ENCODE results near the gene TNS4.

TNS4 gene

GRCh38 chr17:40538936-40539705 lies 37.7 kb upstream of the TNS4 start:
- no peak for TF ChIP-seq CTCF (IDR thresholded peaks at IDR 0.05; ENCODE audit: borderline replicate concordance, control extremely low read depth, extremely low read depth, insufficient read depth, missing control alignments)
- in situ Hi-C loops (cut with MboI; ENCODE audit: low sequenced_read_pairs, unreplicated experiment): loop anchor here (10.0 kb wide), 2 partner anchors 94 to 244 kb away; partner anchors contain the start of gene IGFBP4
- no peak for DNase-seq (ENCODE audit: low spot score)

GRCh38 chr17:40538019-40538935 lies 36.9 kb upstream of the TNS4 start:
- TF ChIP-seq CTCF (IDR thresholded peaks at IDR 0.05; ENCODE audit: borderline replicate concordance, control extremely low read depth, extremely low read depth, insufficient read depth, missing control alignments): no peak
- in situ Hi-C loops (cut with MboI; ENCODE audit: low sequenced_read_pairs, unreplicated experiment): loop anchor here (10.0 kb wide), 2 partner anchors 93 to 243 kb away; partner anchors contain the start of gene IGFBP4

GRCh38 chr17:40536295-40537171 lies 35.1 kb upstream of the TNS4 start:
- TF ChIP-seq CTCF (IDR thresholded peaks at IDR 0.05; ENCODE audit: borderline replicate concordance, control extremely low read depth, extremely low read depth, insufficient read depth, missing control alignments): no peak
- in situ Hi-C loops (cut with MboI; ENCODE audit: low sequenced_read_pairs, unreplicated experiment): loop anchor here (10.0 kb wide), 2 partner anchors 92 to 242 kb away; partner anchors contain the start of gene IGFBP4
- no peak for DNase-seq (ENCODE audit: low spot score)

More at GRCh38 chr17:40538019-40538935, 36.9 kb upstream of the TNS4 start:
- no peak for DNase-seq (ENCODE audit: low spot score)

- in situ Hi-C loops (cut with MboI; ENCODE audit: low sequenced_read_pairs, unreplicated experiment): loop anchor here (10.0 kb wide), 2 partner anchors 91 to 241 kb away; partner anchors contain the start of gene IGFBP4
- no peak for DNase-seq (ENCODE audit: low spot score)
- TF ChIP-seq CTCF (IDR thresholded peaks at IDR 0.05; ENCODE audit: borderline replicate concordance, control extremely low read depth, extremely low read depth, insufficient read depth, missing control alignments): no peak
These were observed 34.5 kb upstream of the TNS4 start for GRCh38 chr17:40535924-40536294.

GRCh38 chr17:40535438-40535837 lies 34.0 kb upstream of the TNS4 start:
- no peak for TF ChIP-seq CTCF (IDR thresholded peaks at IDR 0.05; ENCODE audit: borderline replicate concordance, control extremely low read depth, extremely low read depth, insufficient read depth, missing control alignments)
- DNase-seq (ENCODE audit: low spot score): no peak
- in situ Hi-C loops (cut with MboI; ENCODE audit: low sequenced_read_pairs, unreplicated experiment): loop anchor here (10.0 kb wide), 2 partner anchors 91 to 241 kb away; partner anchors contain the start of gene IGFBP4
